ENCODE measurements around the gene UNC45A.
"Not testable (repeated sequence)": the region's sequence is repeated elsewhere in the genome, so short reads cannot be mapped to it uniquely, and the experiment has no call there.

UNC45A gene

DNA sequence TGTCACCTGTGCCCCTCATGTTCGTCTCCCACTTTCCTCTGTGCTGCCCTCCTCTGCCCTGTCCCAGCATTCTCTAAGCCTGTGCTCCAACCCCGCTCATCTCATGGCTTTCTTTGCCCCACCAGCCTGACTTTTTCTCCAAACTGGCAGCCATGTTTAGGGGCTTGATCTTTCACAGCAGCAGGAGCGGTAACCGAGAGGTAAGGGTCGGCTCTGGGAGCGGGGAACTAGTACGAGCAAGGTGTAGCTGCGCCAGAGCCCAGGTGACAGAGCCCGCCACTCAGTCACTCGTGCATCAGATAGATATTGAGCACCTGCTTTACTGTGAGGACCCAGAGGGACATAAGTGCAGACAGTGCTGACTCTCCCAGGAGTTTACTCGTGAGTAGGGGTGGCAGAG, 18.6 kb upstream of the UNC45A start:
- DNase-seq (ENCODE audit: low read depth in 2 of 2), result no peak

DNA sequence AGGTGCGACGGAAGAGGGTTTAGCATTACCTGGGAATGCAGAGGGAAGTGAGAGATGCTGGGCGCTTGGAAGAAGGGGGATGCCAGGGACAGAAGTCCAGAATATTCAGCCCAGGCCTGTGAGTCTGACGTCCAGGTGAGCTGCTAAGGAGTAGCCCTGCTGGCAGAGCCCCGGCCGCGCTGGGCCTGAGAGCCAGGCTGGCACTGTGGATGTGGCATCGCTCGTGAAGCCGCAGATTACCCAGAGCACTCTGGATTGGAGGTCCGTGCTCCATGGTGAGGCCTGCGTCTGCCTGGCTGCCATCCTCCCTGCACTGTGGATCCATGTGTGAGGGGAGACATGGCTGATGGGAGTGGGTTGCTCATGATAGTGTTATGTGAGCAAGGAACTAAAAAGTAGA, 17.5 kb upstream of the UNC45A start:
- no peak for DNase-seq (ENCODE audit: low read depth in 2 of 2)

DNA sequence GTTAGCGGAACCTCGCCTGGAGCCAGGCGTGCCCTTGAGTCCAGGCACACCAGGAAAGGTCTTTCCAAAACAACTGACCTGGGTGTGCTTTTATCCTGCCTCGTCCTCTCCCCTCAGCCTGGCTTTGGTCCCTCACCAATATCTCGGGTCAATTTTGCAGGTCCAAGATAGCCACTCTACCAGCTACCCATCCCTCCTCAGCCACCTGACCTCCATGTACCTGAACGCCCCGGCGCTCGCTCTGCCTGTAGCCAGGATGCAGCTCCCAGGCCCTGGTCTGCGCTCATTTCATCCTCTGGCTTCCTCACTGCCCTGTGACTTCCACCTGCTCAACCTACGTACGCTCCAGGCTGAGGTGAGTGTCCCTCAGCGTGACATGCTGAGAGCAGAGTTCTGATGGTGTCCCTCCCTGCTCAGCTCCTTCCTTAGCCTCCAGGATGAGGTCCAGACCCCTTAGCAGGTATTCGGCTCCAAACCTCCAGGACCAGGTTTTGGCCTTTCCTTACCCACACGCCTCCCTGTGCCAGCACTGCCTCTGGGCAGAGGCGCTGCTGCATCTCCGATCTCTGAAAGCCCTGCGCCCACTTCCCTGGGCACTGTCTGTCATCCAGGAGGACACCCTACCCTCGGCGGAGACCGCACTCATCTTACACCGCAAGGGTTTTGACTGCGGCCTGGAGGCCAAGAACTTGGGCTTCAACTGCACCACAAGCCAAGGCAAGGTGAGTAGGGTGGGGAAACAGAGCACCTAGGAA, 16.9 kb upstream of the UNC45A start:
- DNase-seq (ENCODE audit: low read depth in 2 of 2), result no peak

DNA sequence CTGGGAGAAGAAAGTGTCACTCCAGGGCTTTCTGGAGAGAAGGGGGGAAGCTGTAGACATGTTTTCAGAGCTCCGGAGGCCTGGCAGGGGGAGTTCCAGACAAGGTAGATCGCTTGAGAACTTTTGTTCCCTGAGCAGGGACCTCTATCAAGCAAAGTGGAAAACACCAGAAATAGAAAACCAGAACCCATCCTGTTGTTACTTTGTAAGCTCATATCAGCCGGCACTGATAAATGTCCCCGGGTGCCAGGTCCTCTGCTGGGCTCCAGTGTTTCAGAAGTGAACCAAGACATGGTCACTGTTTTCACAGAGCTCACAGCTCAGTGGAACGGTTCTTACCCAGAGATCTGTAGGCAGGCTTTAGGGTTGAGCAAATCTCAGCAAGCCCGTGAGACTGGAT, 16.2 kb upstream of the UNC45A start:
- DNase-seq (ENCODE audit: low read depth in 2 of 2), result no peak

DNA sequence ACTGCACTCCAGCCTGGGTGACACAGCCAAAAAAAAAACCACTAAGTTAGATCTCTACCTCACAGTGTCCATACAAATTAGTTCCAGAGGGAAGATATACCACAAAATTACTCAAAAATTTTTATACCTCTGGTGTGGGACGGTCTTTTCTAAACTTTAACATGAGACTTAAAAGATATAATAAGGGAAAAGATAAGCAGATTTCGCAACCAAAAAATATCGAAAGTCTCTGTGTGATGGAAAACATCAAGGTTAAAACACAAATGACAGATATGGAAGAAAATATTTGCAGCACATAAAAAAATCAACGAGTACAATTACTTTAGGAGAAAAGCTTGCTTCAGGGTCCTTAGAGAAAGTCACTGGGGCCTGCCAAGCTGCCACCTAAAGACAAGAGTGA, 13.2 kb upstream of the UNC45A start:
- no peak for DNase-seq (ENCODE audit: low read depth in 2 of 2)

DNA sequence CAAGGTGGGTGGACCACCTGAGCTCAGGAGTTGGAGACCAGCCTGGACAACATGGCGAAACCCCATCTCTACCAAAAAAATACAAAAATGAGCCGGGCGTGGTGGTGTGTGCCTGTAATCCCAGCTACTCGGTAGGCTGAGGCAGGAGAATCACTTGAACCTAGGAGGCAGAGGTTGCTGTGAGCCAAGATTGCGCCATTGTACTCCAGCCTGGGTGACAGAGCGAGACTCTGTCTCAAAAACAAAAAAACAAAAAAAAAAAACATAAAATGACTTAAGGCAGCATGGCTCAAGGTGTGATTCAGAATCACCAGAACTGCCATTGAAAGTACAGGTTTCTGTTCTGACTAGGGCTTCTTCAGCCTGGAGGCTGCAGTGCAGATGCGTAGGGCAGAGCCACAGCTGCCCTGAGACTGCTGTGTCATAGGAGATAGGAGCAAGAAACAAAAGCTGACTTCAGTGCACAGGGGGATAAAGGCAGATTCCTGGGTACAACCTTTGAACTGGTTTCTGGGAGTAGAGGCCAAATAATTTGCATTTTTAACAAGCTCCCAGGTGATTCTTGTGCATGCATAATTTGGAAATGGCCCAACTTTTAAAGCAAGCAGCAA, 12.3 kb upstream of the UNC45A start:
- DNase-seq (ENCODE audit: low read depth in 2 of 2), result not testable (repeated sequence)

DNA sequence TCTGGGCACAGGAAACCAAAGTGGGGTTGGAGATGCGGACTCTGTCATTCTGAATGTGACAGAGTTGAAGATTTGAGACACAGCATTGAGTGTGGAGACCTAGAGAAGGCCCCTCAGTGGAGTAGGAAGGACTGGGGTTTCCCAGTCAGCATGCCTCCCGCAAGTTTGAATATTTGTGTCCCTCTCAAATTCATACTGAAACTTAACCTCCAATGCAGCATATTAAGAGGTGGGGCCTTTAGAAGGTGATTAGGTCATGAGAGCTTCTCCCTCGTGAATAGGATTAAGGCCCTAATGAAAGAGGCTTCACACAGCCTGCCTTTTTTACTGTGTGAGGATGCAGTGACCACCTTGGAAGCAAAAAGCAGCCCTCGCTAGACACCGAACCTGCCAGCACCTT, 10.7 kb upstream of the UNC45A start:
- no peak for DNase-seq (ENCODE audit: low read depth in 2 of 2)

DNA sequence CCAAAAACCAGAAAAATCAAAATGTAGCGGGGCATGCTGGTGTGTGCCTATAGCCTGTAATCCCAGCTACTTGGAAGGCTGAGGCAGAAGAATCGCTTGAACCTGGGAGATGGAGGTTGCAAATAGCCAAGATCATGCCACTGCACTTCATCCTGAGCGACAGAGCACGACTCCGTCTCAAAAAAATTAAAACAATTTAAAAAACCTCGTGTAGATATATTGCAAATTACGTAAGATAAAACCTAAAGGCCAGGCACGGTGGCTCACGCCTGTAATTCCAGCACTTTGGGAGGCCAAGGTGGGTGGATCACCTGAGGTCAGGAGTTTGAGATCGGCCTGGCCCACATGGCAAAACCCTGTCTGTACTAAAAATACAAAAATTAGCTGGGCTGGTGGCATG, 8.3 kb upstream of the UNC45A start:
- not testable (repeated sequence) for DNase-seq (ENCODE audit: low read depth in 2 of 2)

DNA sequence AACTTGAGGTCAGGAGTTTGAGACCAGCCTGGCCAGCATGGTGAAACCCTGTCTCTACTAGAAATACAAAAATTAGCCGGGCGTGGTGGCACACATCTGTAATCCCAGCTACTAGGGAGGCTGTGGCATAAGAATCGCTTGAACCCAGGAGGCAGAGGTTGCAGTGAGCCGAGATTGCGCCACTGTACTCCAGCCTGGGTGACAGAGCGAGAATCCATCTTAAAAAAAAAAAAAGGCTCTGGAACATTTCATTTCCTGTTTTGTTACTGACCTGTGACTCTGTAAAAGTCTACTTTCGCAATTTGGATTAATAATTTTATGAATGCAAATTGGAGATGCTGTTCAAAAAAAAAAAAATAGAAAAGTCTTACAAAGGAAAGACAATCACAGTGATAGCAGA, 7.0 kb upstream of the UNC45A start:
- not testable (repeated sequence) for DNase-seq (ENCODE audit: low read depth in 2 of 2)

DNA sequence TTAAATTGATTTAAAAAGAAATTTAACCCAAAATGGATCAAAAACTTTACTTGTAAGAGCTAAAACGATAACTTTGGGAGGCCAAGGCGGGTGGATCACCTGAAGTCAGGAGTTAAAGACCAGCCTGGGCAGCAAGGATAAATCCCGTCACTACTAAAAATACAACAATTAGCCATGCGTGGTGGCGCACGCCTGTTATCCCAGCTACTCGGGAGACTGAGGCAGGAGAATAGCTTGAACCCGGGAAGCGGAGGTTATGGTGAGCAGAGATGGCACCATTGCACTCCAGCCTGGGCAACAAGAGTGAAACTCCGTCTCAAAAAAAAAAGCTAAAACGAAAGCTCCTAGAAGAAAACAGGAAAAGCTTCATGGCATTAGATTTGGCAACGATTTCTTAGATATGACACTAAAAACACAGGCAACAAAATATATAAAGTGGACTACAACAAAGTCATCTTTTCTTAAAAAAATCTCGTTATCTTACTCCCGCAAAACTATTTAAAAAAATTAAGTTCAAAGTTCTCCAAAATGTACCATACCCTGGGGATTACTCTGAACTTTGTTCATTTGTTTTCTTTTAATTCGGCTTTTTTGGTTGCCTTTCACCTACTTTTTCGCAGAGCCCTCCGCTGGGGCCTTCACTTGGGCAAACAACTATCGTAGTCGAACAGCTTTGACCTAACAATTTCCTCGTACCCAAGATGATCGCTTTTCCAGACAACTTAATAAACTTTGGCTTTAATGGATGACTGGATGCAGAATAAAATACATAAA, 5.7 kb upstream of the UNC45A start:
- no peak for DNase-seq (ENCODE audit: low read depth in 2 of 2)

DNA sequence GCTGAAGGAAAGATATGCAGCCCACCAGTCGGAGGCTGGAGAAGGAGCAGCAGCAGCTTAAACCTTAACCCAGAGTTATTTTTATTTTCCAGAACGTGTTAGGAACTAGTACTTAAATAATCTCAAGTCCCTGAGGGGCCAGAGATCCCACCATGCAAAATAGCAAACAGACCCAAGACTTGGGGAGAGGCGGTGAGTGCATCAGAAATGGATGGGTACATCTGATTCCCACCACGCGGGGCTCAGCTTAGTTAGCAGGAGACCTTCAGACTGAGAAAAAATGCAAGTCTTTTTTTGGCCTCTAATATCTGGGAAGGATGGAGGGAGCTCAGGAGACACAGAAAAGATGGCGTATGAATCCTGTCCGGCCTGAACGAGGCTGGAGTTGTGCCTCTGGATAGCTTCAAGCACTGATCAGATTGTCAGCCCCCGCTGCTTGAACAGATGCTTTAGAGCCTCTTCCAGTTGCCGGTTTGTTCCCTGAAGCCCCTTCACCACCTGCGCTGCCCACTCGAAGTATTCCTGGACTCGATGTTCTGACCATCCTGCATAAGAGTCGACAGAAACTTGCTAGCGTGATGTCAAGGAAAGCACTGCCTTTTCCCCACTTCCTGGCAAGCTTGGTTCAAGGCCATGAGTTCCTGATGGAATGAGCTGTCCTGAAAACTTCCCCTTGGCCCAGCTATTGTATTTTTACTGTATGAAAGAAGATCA, 4.1 kb upstream of the UNC45A start:
- no peak for DNase-seq (ENCODE audit: low read depth in 2 of 2)

DNA sequence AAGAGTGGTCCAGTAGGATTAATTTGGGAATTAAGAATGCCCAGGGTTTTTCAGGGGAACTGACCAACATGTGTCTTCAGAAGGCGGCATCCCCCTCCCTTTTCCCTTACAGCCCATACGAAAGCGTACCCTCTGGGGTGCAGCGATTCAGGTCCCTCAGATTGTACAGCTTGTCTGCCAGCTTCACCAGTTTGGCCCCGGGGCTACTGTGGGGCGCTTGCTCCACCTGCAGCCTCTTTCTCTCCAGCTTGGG, 3.6 kb upstream of the UNC45A start:
- DNase-seq (ENCODE audit: low read depth in 2 of 2), result no peak

DNA sequence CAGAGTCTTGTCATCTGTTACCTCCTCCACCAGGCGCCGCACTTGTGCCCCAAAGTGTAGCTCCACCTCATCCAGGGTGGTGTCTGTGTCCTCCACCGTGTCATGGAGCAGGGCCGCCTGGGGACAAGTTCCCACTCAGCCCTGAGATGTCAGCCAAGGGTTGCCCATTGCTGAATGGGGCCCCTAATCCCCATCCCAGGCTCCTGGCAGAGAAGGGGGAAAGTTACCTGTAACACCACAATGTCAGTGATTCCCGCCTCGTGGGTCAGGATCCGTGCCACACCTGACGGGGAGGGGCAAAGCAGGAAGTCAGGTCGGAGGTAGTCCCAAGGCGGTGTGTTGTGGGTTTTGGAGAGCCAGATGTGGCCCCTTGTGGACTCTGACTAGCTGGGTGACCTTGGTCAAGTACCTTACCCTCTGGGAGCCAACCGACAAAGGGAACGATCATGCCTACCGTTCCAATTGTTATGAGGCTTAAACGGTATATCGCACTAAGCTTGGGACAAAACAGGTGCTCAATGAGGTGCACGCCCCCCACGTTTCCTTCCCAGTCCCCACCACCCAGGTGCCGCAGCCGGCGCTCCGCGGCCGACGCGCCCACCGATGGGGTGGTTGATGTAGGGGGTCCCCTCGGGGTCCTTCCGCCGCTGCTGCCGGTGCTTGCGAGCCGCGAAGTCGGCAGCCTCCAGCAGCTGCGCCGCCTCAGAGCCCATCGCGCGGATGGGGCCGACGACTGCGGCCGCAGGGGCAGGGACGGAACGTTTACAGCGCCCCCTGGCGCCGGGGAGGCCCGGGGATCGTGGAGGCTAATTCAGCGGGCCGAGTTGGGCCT, 3.0 kb upstream of the UNC45A start, which contains the start of gene HDDC3:
Gene HDDC3 (minus strand): TSS at position 722 of the 832 bp plus-strand sequence. CDS start 9 bp downstream, at position 713.
- DNase-seq (ENCODE audit: low read depth in 2 of 2), result peak; percentile 76 to 78

DNA sequence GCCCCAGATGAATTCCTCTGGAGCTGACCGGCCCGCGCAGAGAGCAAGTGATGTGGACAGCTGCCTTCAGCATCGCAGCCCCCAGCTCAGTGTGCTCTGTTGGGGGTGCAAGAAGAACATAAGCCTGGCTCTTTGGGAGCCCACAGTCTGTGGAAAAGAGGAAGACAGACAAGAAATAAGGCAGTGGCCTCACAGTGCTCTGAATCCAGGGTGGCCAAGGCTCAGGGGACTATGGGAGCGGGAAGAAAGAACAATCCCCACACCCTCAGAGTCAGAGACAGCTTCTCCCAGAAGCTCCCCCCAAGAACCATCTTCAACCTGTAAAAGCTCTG, 2.5 kb upstream of the UNC45A start:
- DNase-seq (ENCODE audit: low read depth in 2 of 2), result no peak

DNA sequence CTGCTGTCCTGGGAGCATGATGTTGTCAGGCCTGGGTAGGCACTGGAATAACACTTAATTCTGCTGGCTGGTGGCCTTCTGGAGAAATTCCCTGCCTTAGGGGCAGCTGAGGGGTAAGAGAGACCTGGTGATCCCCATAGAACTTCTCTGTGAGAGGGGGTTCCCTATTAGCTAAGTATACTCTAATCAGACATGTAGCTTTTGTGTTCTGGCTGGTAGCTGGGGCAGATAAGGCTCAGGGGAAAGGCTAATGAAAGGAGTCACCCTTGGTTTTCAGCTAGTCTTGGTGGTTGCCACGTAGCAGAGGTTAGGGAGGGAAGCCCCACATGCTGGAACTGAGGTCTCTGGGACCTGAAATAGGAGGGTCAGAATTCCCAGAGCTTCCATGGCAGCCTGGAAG, 1.8 kb upstream of the UNC45A start:
- no peak for DNase-seq (ENCODE audit: low read depth in 2 of 2)

DNA sequence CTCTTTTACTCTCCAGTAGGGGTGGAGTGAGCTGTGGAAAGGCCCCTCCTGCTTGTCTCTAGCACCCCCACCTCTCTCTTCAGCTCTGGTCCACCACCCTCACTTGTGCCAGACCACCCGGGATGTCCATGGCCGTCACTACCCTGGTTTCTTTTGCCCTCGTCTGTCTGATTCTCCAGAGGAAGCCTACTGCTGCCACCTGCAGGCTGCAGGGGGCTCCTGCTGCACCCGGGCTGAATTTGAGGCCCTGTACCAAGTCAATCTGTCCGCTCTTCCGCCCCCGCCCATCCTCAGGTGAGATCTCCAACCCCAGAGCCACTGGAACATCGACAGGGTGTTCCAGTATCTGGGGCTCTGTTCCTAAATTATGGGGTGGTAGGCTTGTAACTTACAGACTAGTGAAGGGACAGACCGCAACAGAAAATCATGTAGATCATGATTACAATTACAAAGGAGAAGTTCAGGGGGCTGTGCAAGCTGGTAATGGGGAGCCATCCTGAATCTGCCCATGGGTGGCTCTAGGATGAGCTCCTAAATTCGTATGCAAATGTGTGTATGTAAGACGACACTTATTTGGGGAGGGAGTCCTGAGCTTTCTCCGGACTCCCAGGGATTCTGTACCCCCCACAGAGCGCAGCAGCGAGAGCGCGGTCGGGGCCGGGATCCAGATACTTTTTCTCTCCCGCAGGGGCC, 683 bp upstream of the UNC45A start:
- DNase-seq (ENCODE audit: low read depth in 2 of 2), result peak; percentile 62 to 67

DNA sequence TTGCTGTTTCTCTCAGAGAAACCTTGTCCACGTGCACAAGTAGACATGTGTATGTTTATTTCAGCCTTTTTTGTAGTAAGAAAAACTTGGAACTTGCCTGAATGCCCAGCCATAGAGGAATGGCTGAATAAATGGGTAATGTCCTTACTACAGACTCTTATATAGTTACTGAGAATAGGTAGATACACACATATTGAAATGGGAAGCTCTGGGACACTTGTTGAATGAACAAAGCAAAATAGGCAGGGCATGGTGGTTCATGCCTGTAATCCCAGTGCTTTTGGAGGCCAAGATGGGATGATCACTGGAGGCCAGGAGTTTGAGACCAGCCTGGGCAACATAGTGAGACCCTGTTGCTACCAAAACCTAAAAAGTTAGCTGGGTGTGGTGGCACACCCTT, 1.7 kb downstream of the UNC45A start:
- DNase-seq (ENCODE audit: low read depth in 2 of 2), result no peak

DNA sequence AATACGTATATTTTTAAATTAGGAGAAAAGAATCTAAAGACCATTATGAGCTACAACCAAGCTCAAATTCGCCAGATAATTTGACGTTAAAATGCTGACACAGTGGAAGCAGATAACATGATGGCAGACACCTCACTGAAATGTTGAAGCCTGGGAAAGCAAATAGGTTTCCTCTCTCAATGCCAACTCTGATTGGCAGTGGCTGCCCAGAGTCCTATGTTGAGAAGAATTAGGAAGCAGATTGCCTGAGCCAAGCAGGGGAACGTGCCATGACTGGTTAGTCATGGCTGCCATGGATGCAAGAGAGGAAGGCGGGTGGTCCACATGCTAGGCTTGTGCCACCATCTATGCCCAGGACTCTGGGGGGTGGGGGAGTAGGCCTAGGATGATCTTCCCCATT, 3.2 kb downstream of the UNC45A start:
- no peak for DNase-seq (ENCODE audit: low read depth in 2 of 2)

DNA sequence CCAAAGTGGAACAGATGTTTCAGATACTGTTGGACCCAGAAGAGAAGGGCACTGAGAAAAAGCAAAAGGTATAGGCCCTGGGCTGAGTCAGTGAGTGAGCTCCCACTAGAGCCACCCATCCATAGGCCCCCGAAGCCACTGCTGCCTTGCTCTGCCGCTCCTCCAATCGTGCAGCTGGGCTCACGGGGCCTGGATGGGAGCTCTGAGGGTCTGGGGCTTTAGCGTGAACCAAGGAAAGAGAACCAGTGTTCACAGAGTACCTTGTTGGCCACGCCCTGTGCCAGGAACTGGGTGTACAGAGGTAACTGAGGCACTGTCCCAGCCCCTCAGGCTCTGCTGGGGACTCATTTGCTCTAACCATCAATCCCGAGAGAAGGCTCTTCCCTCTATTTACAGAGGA, 4.7 kb downstream of the UNC45A start:
- DNase-seq (ENCODE audit: low read depth in 2 of 2), result no peak

DNA sequence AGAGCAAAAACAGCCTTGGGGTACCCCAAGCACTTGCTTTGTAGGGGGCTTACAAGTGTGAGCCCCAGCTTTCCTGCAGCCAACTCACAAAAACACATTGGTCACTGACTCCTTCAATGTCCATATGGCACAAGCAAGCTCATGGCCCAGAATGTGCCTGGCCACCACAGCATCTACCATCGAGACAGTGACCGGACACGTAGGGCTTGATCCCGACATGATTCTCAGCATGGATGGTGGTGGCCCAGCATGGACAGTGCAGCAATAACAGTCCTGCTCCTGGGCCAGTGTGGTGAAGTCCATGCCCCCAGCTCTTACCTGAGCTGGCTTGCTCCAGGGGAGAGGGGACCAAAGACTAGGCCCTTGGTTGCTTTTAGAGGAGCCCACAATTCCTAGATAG, 6.0 kb downstream of the UNC45A start:
- DNase-seq (ENCODE audit: low read depth in 2 of 2), result no peak

Measured in stimulated activated CD8-positive, alpha-beta memory T cell treated with anti-CD3 and anti-CD28 coated beads, Interleukin-15, amount 100 ng/mL, for 4 hours (primary cell).